ENCODE results near the gene GPN2.

GPN2 gene

DNA sequence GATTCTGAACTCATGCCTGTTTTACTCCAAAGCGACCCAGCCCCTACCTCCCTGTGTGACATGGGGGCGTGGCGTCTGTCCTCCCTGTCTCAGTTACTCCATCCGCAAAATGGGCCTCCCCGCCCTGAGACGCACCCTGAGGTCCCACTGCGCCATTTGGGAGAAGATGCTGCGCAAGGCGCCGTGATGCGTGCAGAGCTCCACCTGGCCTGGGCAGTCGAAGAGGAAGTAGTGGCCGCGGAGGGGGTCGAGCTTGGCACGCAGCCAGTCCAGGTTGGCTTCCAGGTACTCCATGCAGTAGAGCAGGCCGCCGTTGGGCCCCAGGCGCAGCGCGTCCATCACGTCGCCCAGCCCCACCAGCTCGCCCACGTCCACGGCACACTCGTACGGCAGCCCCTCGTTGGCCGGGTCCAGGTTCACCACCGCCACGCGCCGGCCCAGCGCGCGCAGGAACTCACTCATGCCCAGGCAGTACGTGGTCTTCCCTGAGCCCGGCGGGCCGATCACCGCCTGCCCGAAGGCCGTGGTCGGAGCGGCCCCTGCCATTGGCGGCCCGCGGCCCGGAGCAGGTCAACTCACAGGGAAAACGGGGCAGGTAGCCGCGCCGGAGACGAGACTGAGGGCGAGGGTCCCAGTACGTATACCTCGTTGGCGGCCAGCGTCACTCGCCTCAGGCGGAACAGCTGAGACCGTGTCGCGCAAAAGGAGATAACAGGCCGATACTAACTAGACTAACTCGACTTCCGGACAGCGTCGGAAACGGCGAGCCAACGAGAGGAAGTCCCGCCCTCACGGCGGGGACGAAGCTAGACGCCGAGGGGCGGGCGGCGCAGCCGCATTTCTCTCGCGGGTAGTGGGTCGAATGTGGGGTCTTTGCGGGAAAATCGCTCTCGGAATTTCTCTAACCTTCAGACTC, at the start of gene GPN2:
Gene GPN2, minus strand, starts transcription at position 733 of the 916 bp plus-strand sequence. Its CDS starts 187 bp downstream, at position 546.
- TF ChIP-seq ZNF274 (IDR thresholded peaks at IDR 0.05; ENCODE audit: low read depth, low read length), result no peak

DNA sequence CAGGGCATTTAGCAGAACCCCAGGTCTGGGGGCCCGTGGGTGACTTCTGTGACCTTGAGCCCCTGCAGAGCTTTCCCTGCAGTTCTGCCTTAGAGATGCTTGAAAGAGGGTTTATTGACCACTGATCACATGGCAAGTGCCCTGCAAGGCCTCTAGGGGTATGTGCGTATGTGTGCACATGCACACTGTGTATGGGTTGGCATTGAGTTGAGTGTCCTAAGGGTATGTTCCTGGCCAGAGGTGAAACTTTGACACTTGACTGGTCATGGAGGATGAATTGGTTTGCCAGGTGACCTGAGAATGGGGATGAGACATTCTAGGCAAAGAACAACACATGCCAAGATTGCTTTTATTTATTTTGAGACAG, 48.6 kb upstream of the GPN2 start:
- no peak for TF ChIP-seq ZNF274 (IDR thresholded peaks at IDR 0.05; ENCODE audit: low read depth, low read length)
- H3K4me3 ChIP-seq (ENCODE audit: low read length), result no peak overlapping the region

More for the DNA sequence above, at the start of gene GPN2:
- H3K4me3 ChIP-seq (ENCODE audit: low read length), result peak within 1 kb of the TSS; percentile 80

DNA sequence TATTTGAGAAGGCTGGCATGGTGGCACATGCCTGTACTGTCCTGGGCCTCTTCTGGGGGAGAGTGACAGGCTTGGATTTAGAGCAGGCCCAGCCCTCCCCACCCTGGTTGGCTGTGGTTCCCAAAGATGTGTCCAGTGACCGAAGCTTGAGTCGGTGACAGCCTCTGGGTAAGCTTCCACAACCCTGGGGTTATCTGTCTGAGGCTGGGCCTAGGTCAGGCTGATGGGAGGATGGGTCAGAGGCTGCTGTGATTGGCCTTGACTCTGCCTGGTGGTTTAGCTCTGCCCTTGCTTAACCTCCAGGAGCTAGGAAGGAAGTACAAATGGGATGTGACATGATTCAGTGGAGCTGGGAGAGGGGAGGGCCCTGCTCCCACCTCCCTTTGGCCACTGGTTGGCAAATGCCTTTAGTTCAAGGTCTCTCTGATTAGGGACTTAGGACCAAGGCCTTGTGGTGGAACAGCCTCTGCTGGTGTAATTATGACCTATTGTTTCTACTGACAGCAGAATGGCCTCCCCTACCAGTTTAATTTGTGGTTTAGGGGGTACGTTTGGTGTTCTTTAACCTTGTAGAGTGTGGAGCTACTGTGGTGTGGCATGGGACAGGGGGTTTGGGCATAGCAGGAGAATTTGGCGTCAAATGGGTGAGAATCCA, 48.0 kb upstream of the GPN2 start:
- TF ChIP-seq ZNF274 (IDR thresholded peaks at IDR 0.05; ENCODE audit: low read depth, low read length), result no peak
- H3K4me3 ChIP-seq (ENCODE audit: low read length), result no peak overlapping the region

DNA sequence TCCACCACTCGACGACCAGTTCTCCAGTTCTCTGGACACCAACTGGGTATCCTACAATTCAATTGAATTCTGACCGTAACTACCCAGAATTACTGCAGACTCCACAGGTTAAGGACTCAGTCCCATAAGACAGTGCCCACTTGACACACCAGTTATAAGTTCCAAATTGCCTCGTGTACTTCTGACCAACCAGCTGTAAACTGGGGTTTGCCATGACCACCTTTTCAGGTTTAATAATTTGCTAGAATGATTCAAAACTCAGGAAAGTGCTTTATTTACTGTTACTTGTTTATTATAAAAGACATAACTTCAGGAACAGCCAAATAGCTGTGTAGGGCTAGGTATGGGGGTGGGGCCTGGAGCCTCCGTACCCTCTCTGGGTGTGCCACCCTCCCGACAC, 46.7 kb upstream of the GPN2 start:
- TF ChIP-seq ZNF274 (IDR thresholded peaks at IDR 0.05; ENCODE audit: low read depth, low read length), result no peak
- H3K4me3 ChIP-seq (ENCODE audit: low read length), result no peak overlapping the region

GRCh38 chr1:26932531-26932930, 42.4 kb upstream of the GPN2 start:
- H3K4me3 ChIP-seq (ENCODE audit: low read length), result no peak overlapping the region

DNA sequence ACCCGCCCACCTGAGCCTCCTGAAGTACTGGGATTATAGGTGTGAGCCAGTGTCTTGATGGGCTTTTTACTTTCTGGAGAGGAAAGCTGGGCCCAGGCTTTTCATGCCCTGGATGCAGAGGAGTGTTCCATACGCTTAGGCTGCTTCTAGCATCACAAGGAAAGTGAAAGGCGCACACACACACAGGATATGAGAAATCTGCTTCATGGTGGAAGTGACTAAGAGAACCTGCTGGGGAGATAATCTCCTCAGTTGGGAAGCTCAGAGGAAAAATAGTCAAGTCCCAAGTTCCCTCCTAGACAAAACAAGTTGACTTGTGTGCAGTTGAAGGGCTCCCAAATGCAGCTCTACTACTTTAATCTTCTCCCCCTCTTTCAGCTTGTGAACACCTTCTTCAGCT, 33.6 kb upstream of the GPN2 start:
- TF ChIP-seq ZNF274 (IDR thresholded peaks at IDR 0.05; ENCODE audit: low read depth, low read length), result no peak
- no peak overlapping the region for H3K4me3 ChIP-seq (ENCODE audit: low read length)

More at GRCh38 chr1:26932531-26932930, 42.4 kb upstream of the GPN2 start:
- TF ChIP-seq ZNF274 (IDR thresholded peaks at IDR 0.05; ENCODE audit: low read depth, low read length), result no peak

- TF ChIP-seq ZNF274 (IDR thresholded peaks at IDR 0.05; ENCODE audit: low read depth, low read length), result no peak
- H3K4me3 ChIP-seq (ENCODE audit: low read length), result peak overlapping the region; percentile 99
These were observed 32.8 kb upstream of the GPN2 start for GRCh38 chr1:26922901-26923300.

GRCh38 chr1:26922431-26922729, 32.3 kb upstream of the GPN2 start:
- peak overlapping the region; percentile 99 for H3K4me3 ChIP-seq (ENCODE audit: low read length)
- no peak for TF ChIP-seq ZNF274 (IDR thresholded peaks at IDR 0.05; ENCODE audit: low read depth, low read length)

- peak within 1 kb of the TSS; percentile 99 for H3K4me3 ChIP-seq (ENCODE audit: low read length)
- TF ChIP-seq ZNF274 (IDR thresholded peaks at IDR 0.05; ENCODE audit: low read depth, low read length), result no peak
These were observed 31.7 kb upstream of the GPN2 start, which contains the start of gene NUDC for GRCh38 chr1:26921540-26922430. TSS of gene NUDC (plus strand) at chr1:26921743. CDS start at chr1:26921849, 106 bp downstream.

DNA sequence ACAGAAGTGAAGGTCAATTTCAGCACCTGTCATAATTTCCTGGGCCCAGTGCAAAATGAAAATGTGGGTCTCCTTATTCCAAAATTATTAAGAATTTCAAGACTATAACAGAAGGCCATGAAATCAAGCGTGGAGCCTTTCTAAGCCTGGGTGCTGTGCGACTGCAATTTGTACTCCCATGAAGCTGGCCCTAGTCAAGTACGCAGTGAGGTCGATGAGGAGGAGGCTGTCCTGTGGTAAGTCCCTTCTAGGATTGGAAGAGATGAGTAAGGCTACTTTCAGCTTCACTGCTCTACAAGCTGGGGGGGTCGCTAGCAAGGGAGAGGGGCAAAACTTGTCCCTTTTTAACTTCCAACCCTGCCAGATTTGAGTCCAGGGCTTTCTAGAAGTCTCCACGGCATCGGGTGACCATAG, 31.1 kb upstream of the GPN2 start:
- peak overlapping the region; percentile 37; the same call in 1 of the 2 replicates for H3K4me3 ChIP-seq (ENCODE audit: low read length)
- TF ChIP-seq ZNF274 (IDR thresholded peaks at IDR 0.05; ENCODE audit: low read depth, low read length), result no peak

GRCh38 chr1:26915204-26915842, 25.2 kb upstream of the GPN2 start:
- no peak for TF ChIP-seq ZNF274 (IDR thresholded peaks at IDR 0.05; ENCODE audit: low read depth, low read length)

DNA sequence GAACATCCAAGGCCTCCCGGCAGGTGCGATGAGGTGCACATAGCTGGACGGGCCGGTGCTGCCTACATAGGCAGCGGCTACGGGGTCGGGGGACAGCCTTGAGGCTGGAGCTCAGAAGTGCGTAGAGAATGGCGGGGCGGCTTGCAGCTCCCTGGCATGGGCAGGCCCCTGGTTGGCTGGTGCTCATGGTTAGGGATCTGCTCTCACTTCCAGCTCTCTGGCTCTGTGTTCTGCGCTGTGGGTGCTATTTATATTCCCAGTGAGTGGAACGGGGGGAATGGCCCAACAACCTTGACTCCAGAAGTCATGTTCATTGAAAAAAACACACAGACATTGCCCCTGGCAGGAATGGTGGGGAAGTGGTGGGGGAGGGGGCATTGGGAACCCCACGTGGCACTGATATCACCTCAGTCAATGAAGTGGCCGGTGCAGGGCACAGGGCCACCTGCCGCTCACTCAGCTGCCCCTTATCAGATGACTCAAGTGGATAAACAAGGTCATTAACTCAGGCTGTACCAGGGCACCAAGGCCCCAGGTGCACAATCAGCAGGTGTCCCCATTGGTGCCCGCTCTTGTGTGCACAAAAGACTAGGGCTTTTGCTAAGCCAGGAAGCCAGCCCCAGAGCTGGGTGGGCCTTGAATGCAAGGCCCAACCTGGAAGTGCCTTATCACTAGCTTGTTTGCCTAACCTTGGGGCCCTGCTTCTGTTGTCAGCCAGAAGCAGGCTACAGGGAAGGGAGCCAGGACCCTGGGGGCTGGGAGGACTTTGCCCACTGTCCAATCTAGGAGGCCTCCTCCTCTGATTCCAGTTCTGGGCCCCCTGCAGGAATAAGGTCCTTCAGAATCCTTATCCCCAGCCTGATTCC, 23.9 kb upstream of the GPN2 start, which contains the start of gene NR0B2:
Gene NR0B2, minus strand, starts transcription at position 222 of the 866 bp plus-strand sequence. Its CDS starts 35 bp downstream, at position 187.
- no peak for TF ChIP-seq ZNF274 (IDR thresholded peaks at IDR 0.05; ENCODE audit: low read depth, low read length)
- no peak within 1 kb of the TSS for H3K4me3 ChIP-seq (ENCODE audit: low read length)

More at GRCh38 chr1:26915204-26915842, 25.2 kb upstream of the GPN2 start:
- H3K4me3 ChIP-seq (ENCODE audit: low read length), result no peak overlapping the region

DNA sequence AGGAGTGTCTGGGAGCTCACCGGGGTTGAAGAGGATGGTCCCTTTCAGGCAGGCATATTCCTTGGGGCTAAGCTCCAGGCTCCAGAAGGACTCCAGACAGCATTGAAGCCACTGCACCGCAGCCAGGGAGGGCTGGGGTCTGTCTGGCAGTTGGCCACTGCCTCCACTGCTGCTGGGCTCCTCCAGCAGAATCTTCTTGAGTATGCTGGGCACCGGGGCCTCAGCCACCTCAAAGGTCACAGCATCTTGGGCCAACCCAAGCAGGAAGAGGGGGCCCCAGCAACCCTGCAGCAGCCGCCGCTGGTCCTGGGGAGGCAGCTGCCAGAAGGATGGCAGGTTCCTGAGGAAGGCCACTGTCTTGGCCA, 23.3 kb upstream of the GPN2 start:
- H3K4me3 ChIP-seq (ENCODE audit: low read length), result no peak overlapping the region
- no peak for TF ChIP-seq ZNF274 (IDR thresholded peaks at IDR 0.05; ENCODE audit: low read depth, low read length)

Measured in GM08714 (cell line).